HG03575 (cell line): ENCODE results near the gene PCDH9.
"Not testable (repeated sequence)": the region's sequence is repeated elsewhere in the genome, so short reads cannot be mapped to it uniquely, and the experiment has no call there.

Experiments used
- ATAC-seq: cut with Tn5 transposase; IDR thresholded peaks from one replicate; pipeline ENCODE4 v1.9.1; 2021; ENCODE audit not compliant: unreplicated experiment, insufficient number of reproducible peaks, low FRiP score; ENCODE audit errors: extremely low read depth

The PCDH9 gene

GRCh38 chr13:67097892-67098452 is 132.2 kb downstream of the PCDH9 start:
- ATAC-seq = no peak

GRCh38 chr13:67096893-67097292 is 133.2 kb downstream of the PCDH9 start:
- ATAC-seq = not testable (repeated sequence)

GRCh38 chr13:67096418-67096817 is 133.7 kb downstream of the PCDH9 start:
- ATAC-seq = no peak

GRCh38 chr13:67095621-67096020 is 134.5 kb downstream of the PCDH9 start:
- ATAC-seq = no peak

- no peak for ATAC-seq
Observed at GRCh38 chr13:67094952-67095351, 135.2 kb downstream of the PCDH9 start.

GRCh38 chr13:67094078-67094477 is 136.1 kb downstream of the PCDH9 start:
- no peak for ATAC-seq

GRCh38 chr13:67091603-67092002 is 138.5 kb downstream of the PCDH9 start:
- no peak for ATAC-seq

GRCh38 chr13:67090856-67091255 is 139.3 kb downstream of the PCDH9 start:
- ATAC-seq = no peak

- ATAC-seq = no peak
Observed at GRCh38 chr13:67087527-67087926, 142.6 kb downstream of the PCDH9 start.

GRCh38 chr13:67086260-67086659 is 143.9 kb downstream of the PCDH9 start:
- ATAC-seq = no peak

GRCh38 chr13:67084066-67084465 is 146.1 kb downstream of the PCDH9 start:
- ATAC-seq = no peak

GRCh38 chr13:67083519-67083918 is 146.6 kb downstream of the PCDH9 start:
- ATAC-seq = no peak

GRCh38 chr13:67080351-67080750 is 149.8 kb downstream of the PCDH9 start:
- no peak for ATAC-seq

GRCh38 chr13:67078062-67078461 is 152.1 kb downstream of the PCDH9 start:
- ATAC-seq = no peak

GRCh38 chr13:67077132-67077531 is 153.0 kb downstream of the PCDH9 start:
- no peak for ATAC-seq

GRCh38 chr13:67076378-67076777 is 153.8 kb downstream of the PCDH9 start:
- ATAC-seq = no peak

- ATAC-seq = no peak
Observed at GRCh38 chr13:67075239-67075638, 154.9 kb downstream of the PCDH9 start.

- ATAC-seq = no peak
Observed at GRCh38 chr13:67071918-67072598, 158.1 kb downstream of the PCDH9 start.

GRCh38 chr13:67070306-67070705 is 159.8 kb downstream of the PCDH9 start:
- no peak for ATAC-seq

GRCh38 chr13:67069117-67069767 is 160.9 kb downstream of the PCDH9 start:
- no peak for ATAC-seq
